H9 (cell line): ENCODE measurements around the gene MRI1. TPM values are rescaled to one million over a fixed set of nuclear protein-coding genes. Genes with fewer than 3 reads are reported as not detected.
A peak's percentile ranks its signal among the peaks of the same experiment; 100 is the strongest.

ENCODE experiments used
- DNase-seq: peaks from one replicate; pipeline ENCODE4 v3.0.0-alpha.2; 2017
- H2AFZ ChIP-seq: one replicate; pipeline ENCODE4 v1.6.1; 2013; ENCODE audit warnings: mild to moderate bottlenecking, low read length, control low read depth, moderate library complexity
- H2AK5ac ChIP-seq: 2 replicates; pipeline ENCODE4 v1.6.1; 2013; ENCODE audit warnings: low read length, control low read depth, mixed read lengths; ENCODE audit not compliant: insufficient read length
- H2BK120ac ChIP-seq: one replicate; pipeline ENCODE4 v1.6.1; 2013; ENCODE audit warnings: low read depth, mild to moderate bottlenecking, low read length, control low read depth, inconsistent platforms; ENCODE audit not compliant: poor library complexity, severe bottlenecking
- H2BK12ac ChIP-seq: 2 replicates; pipeline ENCODE4 v1.6.1; 2013; ENCODE audit warnings: low read length, control low read depth, mixed read lengths, low read depth; ENCODE audit not compliant: insufficient read length
- H2BK15ac ChIP-seq: 2 replicates; pipeline ENCODE4 v1.6.1; 2013; ENCODE audit warnings: low read depth, low read length, control low read depth
- H2BK20ac ChIP-seq: one replicate; pipeline ENCODE4 v1.6.1; 2013; ENCODE audit warnings: low read depth, mild to moderate bottlenecking, low read length, control low read depth, inconsistent platforms; ENCODE audit not compliant: poor library complexity, severe bottlenecking
- H2BK5ac ChIP-seq: 2 replicates; pipeline ENCODE4 v1.6.1; 2013; ENCODE audit warnings: low read length, control low read depth, mixed read lengths; ENCODE audit not compliant: insufficient read length
- H3K14ac ChIP-seq: 2 replicates; pipeline ENCODE4 v1.6.1; 2013; ENCODE audit warnings: low read length, control low read depth; ENCODE audit not compliant: insufficient read depth
- H3K18ac ChIP-seq: 2 replicates; pipeline ENCODE4 v1.6.1; 2013; ENCODE audit warnings: low read depth, mild to moderate bottlenecking, mixed read lengths, low read length, control low read depth; ENCODE audit not compliant: insufficient read length
- H3K23ac ChIP-seq: 2 replicates; pipeline ENCODE4 v1.6.1; 2013; ENCODE audit warnings: low read length, control low read depth, mixed read lengths, low read depth; ENCODE audit not compliant: insufficient read length
- H3K23me2 ChIP-seq: 2 replicates; pipeline ENCODE4 v1.6.1; 2013; ENCODE audit warnings: low read depth, mild to moderate bottlenecking, mixed read lengths, low read length, control low read depth; ENCODE audit not compliant: insufficient read length, poor library complexity, severe bottlenecking
- H3K27ac ChIP-seq: 2 replicates; pipeline ENCODE4 v1.5.1; 2013; ENCODE audit warnings: low read length, control low read depth, mixed read lengths, low read depth; ENCODE audit not compliant: insufficient read length
- H3K27me3 ChIP-seq: 2 replicates; pipeline ENCODE4 v1.6.1; 2013; ENCODE audit warnings: low read length, control low read depth, inconsistent platforms; ENCODE audit not compliant: insufficient read depth
- H3K4ac ChIP-seq: 2 replicates; pipeline ENCODE4 v1.6.1; 2013; ENCODE audit warnings: low read depth, mild to moderate bottlenecking, control low read depth, inconsistent platforms, low read length, moderate library complexity
- H3K4me1 ChIP-seq: 2 replicates; pipeline ENCODE4 v1.6.1; 2013; ENCODE audit warnings: low read length, control low read depth, inconsistent platforms; ENCODE audit not compliant: insufficient read depth
- H3K4me2 ChIP-seq: 2 replicates; pipeline ENCODE4 v1.6.1; 2013; ENCODE audit warnings: low read length, control low read depth, mixed read lengths; ENCODE audit not compliant: insufficient read length, insufficient read depth
- H3K56ac ChIP-seq: 2 replicates; pipeline ENCODE4 v1.6.1; 2013; ENCODE audit warnings: low read depth, mild to moderate bottlenecking, mixed read lengths, low read length, control low read depth; ENCODE audit not compliant: insufficient read length
- H3K79me1 ChIP-seq: 2 replicates; pipeline ENCODE4 v1.6.1; 2013; ENCODE audit warnings: low read depth, mild to moderate bottlenecking, moderate library complexity, low read length, control low read depth, inconsistent platforms; ENCODE audit not compliant: insufficient read depth, poor library complexity, severe bottlenecking
- H3K79me2 ChIP-seq: 2 replicates; pipeline ENCODE4 v1.6.1; 2013; ENCODE audit warnings: low read length, control low read depth, inconsistent platforms; ENCODE audit not compliant: insufficient read depth
- H3K9ac ChIP-seq: 2 replicates; pipeline ENCODE4 v1.6.1; 2013; ENCODE audit warnings: low read length, control low read depth, mixed read lengths; ENCODE audit not compliant: insufficient read length; ENCODE audit errors: extremely low read depth
- H3K9me3 ChIP-seq: one replicate; pipeline ENCODE4 v1.6.1; 2013; ENCODE audit warnings: low read depth, low read length, inconsistent platforms; ENCODE audit not compliant: control insufficient read depth
- H3T11ph ChIP-seq: one replicate; pipeline ENCODE4 v1.6.1; 2013; ENCODE audit warnings: mild to moderate bottlenecking, low read length, control low read depth, inconsistent platforms
- H4K20me1 ChIP-seq: one replicate; pipeline ENCODE4 v1.6.1; 2013; ENCODE audit not compliant: control insufficient read depth, insufficient read length, insufficient read depth
- H4K5ac ChIP-seq: 2 replicates; pipeline ENCODE4 v1.6.1; 2013; ENCODE audit warnings: low read depth, mild to moderate bottlenecking, mixed read lengths, low read length, control low read depth; ENCODE audit not compliant: insufficient read length
- H4K8ac ChIP-seq: replicated peaks from 2 replicates; pipeline ENCODE4 v1.6.1; 2013; ENCODE audit warnings: low read length, control low read depth, mixed read lengths, low read depth; ENCODE audit not compliant: insufficient read length
- H4K91ac ChIP-seq: 2 replicates; pipeline ENCODE4 v1.6.1; 2013; ENCODE audit warnings: low read depth, mild to moderate bottlenecking, moderate library complexity, mixed read lengths, low read length, control low read depth; ENCODE audit not compliant: insufficient read length
- H3K27ac Mint-ChIP-seq, 3 experiments: 2 replicates in 2 of 3; 3 replicates in 1 of 3; pipeline ENCODE4 v1.8.0; 2020 to 2021; ENCODE audit warnings: mixed read lengths in 3 of 3, mild to moderate bottlenecking in 1 of 3, moderate library complexity in 1 of 3
- H3K27me3 Mint-ChIP-seq: 2 replicates; pipeline ENCODE4 v1.8.0; 2021; ENCODE audit warnings: low read depth, mild to moderate bottlenecking, moderate library complexity, mixed read lengths
- H3K36me3 Mint-ChIP-seq, 3 experiments: 2 replicates in 2 of 3; 3 replicates in 1 of 3; pipeline ENCODE4 v1.8.0; 2020 to 2021; ENCODE audit warnings: low read depth in 3 of 3, mixed read lengths in 3 of 3; ENCODE audit not compliant: insufficient read depth in 1 of 3
- H3K4me1 Mint-ChIP-seq, 2 experiments: 2 replicates each; pipeline ENCODE4 v1.8.0; 2020; ENCODE audit warnings: mixed read lengths in 2 of 2
- H3K4me3 Mint-ChIP-seq, 2 experiments: 2 replicates in 1 of 2; 3 replicates in 1 of 2; pipeline ENCODE4 v1.8.0; 2020 to 2021; ENCODE audit warnings: mild to moderate bottlenecking in 2 of 2, mixed read lengths in 2 of 2, moderate library complexity in 1 of 2
- H3K9me3 Mint-ChIP-seq, 2 experiments: 2 replicates in 1 of 2; 3 replicates in 1 of 2; pipeline ENCODE4 v1.8.0; 2020; ENCODE audit warnings: mild to moderate bottlenecking in 2 of 2, mixed read lengths in 2 of 2, moderate library complexity in 1 of 2
- WGBS: extraction: QIAGEN DNeasy Blood & Tissue Kit; methylation state at CpG from one replicate; pipeline ENCODE4 v1.1.7; 2013; ENCODE audit warnings: missing lambda C conversion rate, low lambda C conversion rate, mixed read lengths; ENCODE audit not compliant: insufficient read length; ENCODE audit errors: extremely low coverage; 5-methylcytosine and 5-hydroxymethylcytosine counted together
- total RNA-seq: library from RNA; stranded (reverse); gene quantifications from 2 replicates; pipeline ENCODE4 v1.2.1, GENCODE V29; 2021
- TF ChIP-seq, protein P1 (sequence below): fragments of 200-600 bp; sonication (generic); conservative IDR thresholded peaks from 3 replicates; pipeline ENCODE4 v1.8.0; 2021; ENCODE audit warnings: antibody characterized with exemption, mild to moderate bottlenecking

Gene MRI1
- total RNA-seq, 1 experiment from 2014 or later = 19.5 TPM

DNA sequence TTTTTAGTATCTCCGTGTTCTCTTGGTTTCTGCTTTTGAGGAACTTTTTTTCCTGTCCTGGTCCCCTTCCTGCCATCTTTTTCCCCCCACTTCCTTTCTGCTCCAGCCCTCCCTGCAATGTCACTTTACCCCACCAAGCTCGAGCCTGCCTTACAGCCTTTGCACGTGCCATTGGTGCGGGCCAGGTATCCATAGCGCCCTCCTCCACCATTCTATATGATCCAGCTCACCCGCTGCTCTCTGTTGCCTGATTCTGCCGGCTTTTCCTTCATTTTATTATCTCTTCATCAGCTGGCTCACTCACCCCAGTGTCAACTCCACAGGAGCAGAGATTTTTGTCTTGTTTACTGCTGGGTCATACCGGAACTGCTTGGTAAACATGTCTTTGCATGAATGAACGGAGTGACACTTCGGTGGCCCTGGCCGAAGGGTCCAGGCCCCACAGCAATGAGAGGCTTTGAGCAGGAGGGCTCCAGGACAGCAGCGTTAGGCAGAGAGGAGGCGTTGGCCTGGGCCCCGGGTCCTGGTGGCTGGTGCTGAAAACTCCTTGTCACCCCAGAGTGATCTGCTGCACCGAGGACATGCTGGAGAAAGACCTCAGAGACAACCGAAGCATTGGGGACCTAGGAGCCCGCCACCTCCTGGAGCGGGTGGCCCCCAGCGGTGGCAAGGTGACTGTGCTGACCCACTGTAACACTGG, 1.2 kb downstream of the MRI1 start:
- no peak overlapping the region for H4K91ac ChIP-seq
- H3K4ac ChIP-seq = no peak overlapping the region
- TF ChIP-seq, protein P1, sequence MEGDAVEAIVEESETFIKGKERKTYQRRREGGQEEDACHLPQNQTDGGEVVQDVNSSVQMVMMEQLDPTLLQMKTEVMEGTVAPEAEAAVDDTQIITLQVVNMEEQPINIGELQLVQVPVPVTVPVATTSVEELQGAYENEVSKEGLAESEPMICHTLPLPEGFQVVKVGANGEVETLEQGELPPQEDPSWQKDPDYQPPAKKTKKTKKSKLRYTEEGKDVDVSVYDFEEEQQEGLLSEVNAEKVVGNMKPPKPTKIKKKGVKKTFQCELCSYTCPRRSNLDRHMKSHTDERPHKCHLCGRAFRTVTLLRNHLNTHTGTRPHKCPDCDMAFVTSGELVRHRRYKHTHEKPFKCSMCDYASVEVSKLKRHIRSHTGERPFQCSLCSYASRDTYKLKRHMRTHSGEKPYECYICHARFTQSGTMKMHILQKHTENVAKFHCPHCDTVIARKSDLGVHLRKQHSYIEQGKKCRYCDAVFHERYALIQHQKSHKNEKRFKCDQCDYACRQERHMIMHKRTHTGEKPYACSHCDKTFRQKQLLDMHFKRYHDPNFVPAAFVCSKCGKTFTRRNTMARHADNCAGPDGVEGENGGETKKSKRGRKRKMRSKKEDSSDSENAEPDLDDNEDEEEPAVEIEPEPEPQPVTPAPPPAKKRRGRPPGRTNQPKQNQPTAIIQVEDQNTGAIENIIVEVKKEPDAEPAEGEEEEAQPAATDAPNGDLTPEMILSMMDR = no peak
- H2AK5ac ChIP-seq = no peak overlapping the region
- H3K14ac ChIP-seq = no peak overlapping the region; the same call in 1 of the 2 replicates
- no peaks in the 10 kb centered on the region for H3K27me3 ChIP-seq
- no peak overlapping the region for H3K9ac ChIP-seq
- no peak overlapping the region for H3K56ac ChIP-seq
- no peak overlapping the region for H2BK20ac ChIP-seq
- no peaks in the 10 kb centered on the region for H3K9me3 ChIP-seq
- H3K9me3 Mint-ChIP-seq = no peaks in the 10 kb centered on the region
- H2BK12ac ChIP-seq = no peak overlapping the region
- H3K4me3 Mint-ChIP-seq = peak overlapping the region; percentile 69 to 84
- DNase-seq = peak; percentile 34
- H3K4me2 ChIP-seq = peak overlapping the region; percentile 73
- no peak overlapping the region for H2AFZ ChIP-seq
- peaks cover 6 to 29% (median 20%) of the 10 kb centered on the region in 3 experiments; a peak in 6 of 7 replicates for H3K36me3 Mint-ChIP-seq
- no peak overlapping the region for H4K8ac ChIP-seq
- H3K27ac ChIP-seq = no peak overlapping the region
- WGBS = no CpG with 5 or more reads among the region's 19 CpGs
- H3K27me3 Mint-ChIP-seq = peaks cover 1% of the 10 kb centered on the region
- H2BK5ac ChIP-seq = no peak overlapping the region
- no peak overlapping the region for H3T11ph ChIP-seq
- no peaks in the 10 kb centered on the region for H3K79me2 ChIP-seq
- H3K27ac Mint-ChIP-seq = no peak overlapping the region; a peak in 2 of 7 replicates
- peaks cover 6 to 8% of the 10 kb centered on the region in 2 experiments for H3K4me1 Mint-ChIP-seq
- H3K4me1 ChIP-seq = no peaks in the 10 kb centered on the region; the same call in 1 of the 2 replicates
- H3K23me2 ChIP-seq = peaks cover 4% of the 10 kb centered on the region
- H3K79me1 ChIP-seq = no peaks in the 10 kb centered on the region
- no peak overlapping the region for H2BK15ac ChIP-seq
- no peak overlapping the region for H3K23ac ChIP-seq
- no peak overlapping the region for H2BK120ac ChIP-seq
- no peak overlapping the region for H3K18ac ChIP-seq
- no peak overlapping the region for H4K5ac ChIP-seq
- no peaks in the 10 kb centered on the region for H4K20me1 ChIP-seq
